ENCODE data around the gene SMG6.

GRCh38 chr17:2120586-2121335 is 182.8 kb downstream of the SMG6 start:
- TF ChIP-seq ZFP3 (CRISPR knock-in tag; IDR thresholded peaks at IDR 0.05): no peak
- TF ChIP-seq ZFP30 (CRISPR knock-in tag; IDR thresholded peaks at IDR 0.05): no peak
- no peak for TF ChIP-seq PATZ1 (CRISPR knock-in tag; IDR thresholded peaks at IDR 0.05; ENCODE audit: borderline replicate concordance)
